ENCODE measurements around the gene GRAMD1A.

GRCh38 chr19:35055715-35056179 is 55.6 kb downstream of the GRAMD1A start:
- TF ChIP-seq GATA3 (IDR thresholded peaks at IDR 0.05; ENCODE audit: low read depth, low read length) (no peak), GATA2 (IDR thresholded peaks at IDR 0.05; ENCODE audit: low read depth, low read length) (no peak)

Data from SH-SY5Y (cell line).